ENCODE data around the gene ROR1.

The ROR1 gene

DNA sequence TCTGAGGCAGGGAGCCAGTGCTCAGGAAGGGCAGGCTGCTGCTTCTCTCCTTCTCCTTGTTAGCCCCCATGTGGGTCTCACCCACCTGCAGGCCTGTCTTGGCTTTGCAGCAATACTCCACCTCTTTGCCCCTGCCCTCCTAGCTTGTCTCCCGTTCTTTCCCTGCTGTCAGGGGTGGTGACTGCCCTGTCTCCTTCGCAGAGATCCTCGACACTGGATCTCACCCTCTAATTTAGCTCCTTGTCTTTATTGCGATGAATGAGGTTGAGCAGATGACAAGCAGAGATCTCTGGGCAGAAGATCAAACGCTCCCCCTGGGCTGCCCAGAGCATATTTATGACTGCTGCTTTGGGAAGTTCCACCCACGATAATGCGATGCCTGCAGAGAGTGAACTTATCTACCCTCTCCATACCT is 199.2 kb downstream of the ROR1 start:
- Histone ChIP-seq H3K9me3 (ENCODE audit: control insufficient read depth, low read length) (peaks cover 3% of the 10 kb centered on the region), H3K4me3 (ENCODE audit: extremely low read depth, insufficient read depth, low read length, poor library complexity, severe bottlenecking) (no peak overlapping the region), H3K36me3 (ENCODE audit: control insufficient read depth, insufficient read depth, low read length) (peaks cover 4% of the 10 kb centered on the region), H3K27ac (ENCODE audit: low read depth, low read length, severe bottlenecking) (no peak overlapping the region), H3K4me1 (ENCODE audit: control insufficient read depth, insufficient read depth, low read length, poor library complexity, severe bottlenecking) (peaks cover 9% of the 10 kb centered on the region)
- 78 to 87% methylated on average over 3 to 4 of the region's 7 CpGs for WGBS, 2 experiments (ENCODE audit: insufficient coverage in 2 of 2)

DNA sequence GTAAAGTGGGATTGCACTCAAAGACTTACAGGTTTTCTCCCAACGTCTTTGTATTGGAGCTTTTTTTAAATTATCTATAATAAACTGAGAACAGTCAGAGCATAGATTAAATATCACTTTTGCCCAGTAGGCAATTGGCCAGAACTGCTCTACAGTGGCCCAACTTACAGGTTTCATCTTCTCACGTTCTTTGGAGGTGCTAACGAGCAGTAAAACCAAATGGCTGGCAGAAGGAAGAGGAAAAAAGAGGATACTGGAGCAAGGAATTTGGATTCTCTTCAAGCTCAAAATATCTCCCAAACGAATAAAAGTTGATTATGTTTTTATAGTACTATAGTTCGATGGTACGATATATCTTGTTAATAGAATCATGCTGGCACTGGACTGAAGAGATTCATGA is 201.1 kb downstream of the ROR1 start:
- no peak overlapping the region for H3K4me3 ChIP-seq (ENCODE audit: extremely low read depth, insufficient read depth, low read length, poor library complexity, severe bottlenecking)
- H3K36me3 ChIP-seq (ENCODE audit: control insufficient read depth, insufficient read depth, low read length), result peaks cover 4% of the 10 kb centered on the region
- H3K9me3 ChIP-seq (ENCODE audit: control insufficient read depth, low read length), result no peaks in the 10 kb centered on the region
- H3K4me1 ChIP-seq (ENCODE audit: control insufficient read depth, insufficient read depth, low read length, poor library complexity, severe bottlenecking), result peaks cover 2% of the 10 kb centered on the region
- no peak overlapping the region for H3K27ac ChIP-seq (ENCODE audit: low read depth, low read length, severe bottlenecking)
- WGBS, 2 experiments (ENCODE audit: insufficient coverage in 2 of 2), result 79 to 80% methylated on average over 2 to 5 of the region's 6 CpGs

DNA sequence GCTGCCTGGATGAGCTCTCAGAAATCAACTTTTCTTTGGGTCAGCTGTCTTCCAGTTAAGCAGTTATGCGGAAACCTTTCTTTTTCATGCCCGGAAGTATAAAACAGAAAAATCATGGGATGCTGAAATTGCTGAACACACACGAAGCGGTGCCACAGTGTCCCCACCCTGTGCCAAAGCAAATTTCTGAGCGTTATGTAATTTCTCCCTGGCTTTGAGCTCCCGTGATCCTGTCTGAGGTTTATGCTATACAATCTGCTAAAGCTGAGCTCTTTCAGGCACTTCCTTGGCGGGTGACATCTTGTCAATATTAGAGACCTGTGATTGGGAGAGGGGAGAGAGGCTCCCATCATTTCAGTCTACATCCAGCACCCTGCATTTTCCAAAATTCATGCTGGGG is 201.7 kb downstream of the ROR1 start:
- Histone ChIP-seq H3K9me3 (ENCODE audit: control insufficient read depth, low read length) (no peaks in the 10 kb centered on the region), H3K4me3 (ENCODE audit: extremely low read depth, insufficient read depth, low read length, poor library complexity, severe bottlenecking) (no peak overlapping the region), H3K36me3 (ENCODE audit: control insufficient read depth, insufficient read depth, low read length) (peaks cover 4% of the 10 kb centered on the region), H3K27ac (ENCODE audit: low read depth, low read length, severe bottlenecking) (no peak overlapping the region), H3K4me1 (ENCODE audit: control insufficient read depth, insufficient read depth, low read length, poor library complexity, severe bottlenecking) (no peaks in the 10 kb centered on the region)
- 87 to 91% methylated on average over 6 of the region's 7 CpGs for WGBS, 2 experiments (ENCODE audit: insufficient coverage in 2 of 2)

DNA sequence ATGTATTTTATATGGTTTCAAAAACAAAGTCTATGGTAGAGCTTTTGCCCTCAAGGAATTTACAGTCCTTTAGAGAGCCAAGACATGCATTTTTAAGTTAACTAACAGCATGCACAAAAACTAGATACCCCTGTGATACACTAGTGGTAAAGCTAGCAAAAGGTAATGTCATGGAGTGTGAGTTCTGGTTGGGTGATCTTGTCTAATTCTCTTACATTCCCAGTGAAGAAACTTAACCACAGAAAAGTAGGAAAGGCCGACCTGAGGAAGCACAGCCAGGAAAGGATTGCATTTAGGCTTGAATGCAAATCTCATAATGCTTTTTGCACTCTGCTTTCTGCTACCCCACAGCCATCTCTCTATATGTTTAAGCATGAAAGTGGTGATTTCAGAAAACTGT is 202.2 kb downstream of the ROR1 start:
- peaks cover 4% of the 10 kb centered on the region for H3K36me3 ChIP-seq (ENCODE audit: control insufficient read depth, insufficient read depth, low read length)
- no peak overlapping the region for H3K27ac ChIP-seq (ENCODE audit: low read depth, low read length, severe bottlenecking)
- no peaks in the 10 kb centered on the region for H3K9me3 ChIP-seq (ENCODE audit: control insufficient read depth, low read length)
- H3K4me1 ChIP-seq (ENCODE audit: control insufficient read depth, insufficient read depth, low read length, poor library complexity, severe bottlenecking), result no peaks in the 10 kb centered on the region
- no peak overlapping the region for H3K4me3 ChIP-seq (ENCODE audit: extremely low read depth, insufficient read depth, low read length, poor library complexity, severe bottlenecking)
- no CpG with 5 or more reads among the region's 1 CpG for WGBS, 2 experiments (ENCODE audit: insufficient coverage in 2 of 2)

DNA sequence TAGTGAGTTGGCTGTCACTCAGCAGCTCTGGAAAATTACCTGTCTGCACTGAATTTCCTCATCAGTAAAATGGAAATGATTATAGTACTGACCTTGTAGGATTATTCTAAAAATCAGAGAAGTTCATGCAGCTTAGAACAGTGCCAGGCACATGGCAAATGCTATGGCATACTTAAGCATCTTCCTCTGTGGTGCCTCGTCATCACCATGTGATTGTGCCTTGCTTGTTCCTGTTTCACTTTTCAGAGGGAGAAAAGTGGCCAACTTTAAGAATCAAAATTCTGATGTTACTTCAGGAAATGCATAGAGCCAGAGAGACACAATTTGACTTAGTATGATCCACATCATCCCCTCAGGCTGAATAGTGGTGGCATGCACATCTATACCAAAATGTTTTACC is 203.6 kb downstream of the ROR1 start:
- H3K4me3 ChIP-seq (ENCODE audit: extremely low read depth, insufficient read depth, low read length, poor library complexity, severe bottlenecking), result no peak overlapping the region
- H3K9me3 ChIP-seq (ENCODE audit: control insufficient read depth, low read length), result no peaks in the 10 kb centered on the region
- 100% methylated on average over 1 of the region's 1 CpG for WGBS, 2 experiments (ENCODE audit: insufficient coverage in 2 of 2)
- H3K27ac ChIP-seq (ENCODE audit: low read depth, low read length, severe bottlenecking), result no peak overlapping the region
- no peaks in the 10 kb centered on the region for H3K4me1 ChIP-seq (ENCODE audit: control insufficient read depth, insufficient read depth, low read length, poor library complexity, severe bottlenecking)
- peaks cover under 1% of the 10 kb centered on the region for H3K36me3 ChIP-seq (ENCODE audit: control insufficient read depth, insufficient read depth, low read length)

DNA sequence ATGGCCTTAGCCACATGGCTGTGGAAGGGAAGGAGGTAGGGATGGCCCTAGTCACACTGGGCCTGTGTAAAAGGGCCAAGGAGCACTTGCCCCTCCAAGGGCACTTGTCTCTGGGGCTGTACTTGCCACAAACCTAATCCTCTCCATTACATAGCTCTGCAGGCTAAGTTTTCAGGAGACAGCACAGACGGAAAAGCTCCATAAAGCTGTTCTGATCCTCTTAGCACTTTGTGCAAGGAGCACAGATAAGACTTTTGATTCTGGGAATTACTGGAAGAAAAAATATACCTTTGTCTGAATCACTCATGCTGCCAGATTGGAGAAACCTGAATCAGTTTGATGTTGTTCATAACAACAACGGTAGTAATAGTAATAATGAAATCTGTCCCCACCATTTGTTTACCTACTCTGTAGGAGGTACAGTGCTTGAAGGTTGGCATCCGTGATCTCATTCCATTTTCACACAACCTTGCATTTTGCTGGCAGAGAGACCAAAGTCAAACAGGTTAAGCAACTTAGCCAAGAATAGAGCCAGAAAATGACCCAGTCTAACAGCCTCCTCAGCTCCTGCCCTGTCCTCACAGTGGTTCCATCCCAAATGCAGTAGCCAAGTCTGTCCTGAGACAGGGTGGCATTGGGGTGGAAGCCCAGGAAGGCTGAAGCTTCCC is 207.1 kb downstream of the ROR1 start:
- Histone ChIP-seq H3K4me3 (ENCODE audit: extremely low read depth, insufficient read depth, low read length, poor library complexity, severe bottlenecking) (no peak overlapping the region), H3K27ac (ENCODE audit: low read depth, low read length, severe bottlenecking) (no peak overlapping the region), H3K9me3 (ENCODE audit: control insufficient read depth, low read length) (no peaks in the 10 kb centered on the region), H3K4me1 (ENCODE audit: control insufficient read depth, insufficient read depth, low read length, poor library complexity, severe bottlenecking) (peaks cover 21% of the 10 kb centered on the region), H3K36me3 (ENCODE audit: control insufficient read depth, insufficient read depth, low read length) (no peaks in the 10 kb centered on the region)
- WGBS, 2 experiments (ENCODE audit: insufficient coverage in 2 of 2), result 78 to 100% methylated on average over 1 to 2 of the region's 3 CpGs

DNA sequence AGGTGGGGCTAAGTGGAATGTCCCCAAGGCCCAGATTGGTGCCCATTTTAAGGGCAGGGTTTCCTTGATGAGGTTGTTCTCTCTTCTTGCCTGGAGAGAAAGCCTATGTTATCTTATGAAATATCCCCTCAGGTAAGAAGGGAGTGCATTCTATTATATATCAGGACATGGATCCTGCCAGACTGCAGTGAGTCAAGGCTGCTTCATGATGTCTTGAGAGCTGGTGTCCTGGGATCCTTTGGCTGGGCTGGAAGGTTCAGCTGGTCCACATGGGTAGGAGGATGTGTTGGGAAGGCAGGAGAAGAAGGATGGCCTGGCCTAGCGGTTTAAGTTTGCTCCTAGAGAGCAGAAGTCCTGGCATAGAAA is 207.6 kb downstream of the ROR1 start:
- Histone ChIP-seq H3K27ac (ENCODE audit: low read depth, low read length, severe bottlenecking) (no peak overlapping the region), H3K4me1 (ENCODE audit: control insufficient read depth, insufficient read depth, low read length, poor library complexity, severe bottlenecking) (peaks cover 25% of the 10 kb centered on the region), H3K36me3 (ENCODE audit: control insufficient read depth, insufficient read depth, low read length) (no peaks in the 10 kb centered on the region), H3K4me3 (ENCODE audit: extremely low read depth, insufficient read depth, low read length, poor library complexity, severe bottlenecking) (no peak overlapping the region), H3K9me3 (ENCODE audit: control insufficient read depth, low read length) (no peaks in the 10 kb centered on the region)
- WGBS, 2 experiments (ENCODE audit: insufficient coverage in 2 of 2), result 100% methylated on average over 1 of the region's 1 CpG; no CpG with 5 or more reads in 1 of the 2 experiments

DNA sequence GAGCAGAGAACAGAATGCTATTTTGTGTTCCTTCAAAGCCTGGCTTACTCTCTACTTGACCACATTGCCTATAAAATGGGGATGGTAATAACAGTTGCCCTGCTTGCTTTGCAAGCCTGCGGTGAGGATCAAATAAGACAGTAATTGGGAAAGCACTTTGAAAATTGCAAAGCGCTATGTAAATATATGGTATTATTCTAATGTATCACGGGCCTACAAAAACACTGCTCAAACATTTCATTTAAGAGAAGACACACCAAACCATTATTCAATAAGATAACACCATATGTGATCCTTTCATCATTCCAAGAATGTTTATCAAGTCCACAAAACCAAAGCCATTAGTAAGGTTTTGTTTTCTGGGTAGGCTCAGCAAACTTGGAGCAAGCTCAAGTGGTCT is 208.4 kb downstream of the ROR1 start:
- Histone ChIP-seq H3K9me3 (ENCODE audit: control insufficient read depth, low read length) (no peaks in the 10 kb centered on the region), H3K27ac (ENCODE audit: low read depth, low read length, severe bottlenecking) (no peak overlapping the region), H3K4me3 (ENCODE audit: extremely low read depth, insufficient read depth, low read length, poor library complexity, severe bottlenecking) (no peak overlapping the region), H3K36me3 (ENCODE audit: control insufficient read depth, insufficient read depth, low read length) (no peaks in the 10 kb centered on the region), H3K4me1 (ENCODE audit: control insufficient read depth, insufficient read depth, low read length, poor library complexity, severe bottlenecking) (peaks cover 32% of the 10 kb centered on the region)
- WGBS, 2 experiments (ENCODE audit: insufficient coverage in 2 of 2), result no CpG with 5 or more reads among the region's 3 CpGs

DNA sequence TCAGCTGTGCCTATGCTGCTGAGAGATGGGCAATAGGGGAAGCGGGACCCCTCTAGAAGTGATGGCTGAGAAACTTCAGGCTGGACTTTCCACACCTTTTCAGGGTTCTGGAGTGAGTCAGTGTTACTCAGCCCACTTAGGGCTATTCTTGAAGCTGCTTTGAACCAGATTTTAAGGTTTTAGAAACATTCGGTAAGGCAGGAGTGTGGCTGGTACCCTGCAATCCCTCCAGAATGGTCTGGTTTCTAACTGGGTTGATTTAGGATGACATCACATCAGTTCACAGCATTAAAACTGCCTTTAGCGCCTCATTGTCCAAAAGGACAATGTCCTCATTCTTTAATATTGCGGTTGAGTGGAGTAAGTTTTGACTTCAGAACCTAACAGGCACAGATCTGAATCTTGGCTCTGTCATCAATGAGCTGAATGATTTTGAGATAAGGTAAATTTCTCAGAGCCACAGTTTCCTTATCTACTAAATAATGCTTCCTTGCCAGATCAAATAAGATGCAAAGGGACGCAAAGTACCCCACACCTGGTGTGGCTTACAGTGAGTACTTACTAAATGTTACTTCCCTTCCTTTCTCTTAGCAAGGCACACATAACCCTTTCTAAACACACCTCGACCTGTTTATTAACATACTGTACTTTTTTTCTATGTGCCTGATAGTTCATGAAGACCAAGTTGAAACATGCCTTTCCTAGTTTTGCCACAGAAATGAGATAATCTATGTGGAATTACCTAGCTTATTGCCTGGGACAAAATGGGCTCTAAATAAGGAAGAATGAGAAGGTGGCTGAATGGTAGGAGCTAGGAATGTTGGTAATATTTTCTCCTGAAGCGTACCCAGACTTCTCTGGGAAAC is 209.8 kb downstream of the ROR1 start:
- no peaks in the 10 kb centered on the region for H3K9me3 ChIP-seq (ENCODE audit: control insufficient read depth, low read length)
- WGBS, 2 experiments (ENCODE audit: insufficient coverage in 2 of 2), result 68 to 81% methylated on average over 2 to 5 of the region's 7 CpGs
- no peak overlapping the region for H3K4me3 ChIP-seq (ENCODE audit: extremely low read depth, insufficient read depth, low read length, poor library complexity, severe bottlenecking)
- no peak overlapping the region for H3K27ac ChIP-seq (ENCODE audit: low read depth, low read length, severe bottlenecking)
- no peaks in the 10 kb centered on the region for H3K36me3 ChIP-seq (ENCODE audit: control insufficient read depth, insufficient read depth, low read length)
- H3K4me1 ChIP-seq (ENCODE audit: control insufficient read depth, insufficient read depth, low read length, poor library complexity, severe bottlenecking), result peaks cover 34% of the 10 kb centered on the region

DNA sequence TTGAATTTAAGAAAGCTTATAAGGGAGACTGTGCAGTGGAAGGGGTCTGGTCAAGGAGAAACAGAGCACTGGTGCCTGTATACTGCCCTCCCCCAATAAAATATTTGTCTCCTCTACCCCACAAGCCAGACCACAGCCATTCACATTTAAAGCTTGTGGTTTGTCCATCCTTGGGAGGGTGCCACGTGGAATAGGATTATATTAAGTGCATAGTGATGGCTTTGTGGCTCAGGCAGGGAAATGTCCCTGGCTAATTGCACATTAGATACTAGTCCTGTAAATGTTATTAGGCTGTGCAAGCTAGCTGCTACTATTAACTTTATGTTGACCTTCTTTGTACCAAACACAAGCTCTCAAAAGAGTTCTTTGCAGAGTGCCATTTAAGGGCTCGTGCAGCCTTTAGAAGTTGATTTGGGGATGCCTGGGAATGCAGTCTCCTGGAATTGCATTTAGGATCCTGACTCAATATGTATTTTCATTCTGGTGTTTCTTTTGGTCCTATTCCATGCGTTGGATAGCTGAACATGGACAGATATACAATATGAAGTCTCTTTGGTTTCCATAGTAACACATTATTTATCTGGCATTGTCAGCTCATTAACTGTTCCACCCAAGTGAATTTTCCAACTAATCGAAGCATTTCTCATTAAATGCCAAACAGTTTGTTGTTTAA is 210.6 kb downstream of the ROR1 start:
- Histone ChIP-seq H3K9me3 (ENCODE audit: control insufficient read depth, low read length) (no peaks in the 10 kb centered on the region), H3K36me3 (ENCODE audit: control insufficient read depth, insufficient read depth, low read length) (no peaks in the 10 kb centered on the region), H3K27ac (ENCODE audit: low read depth, low read length, severe bottlenecking) (peak overlapping the region; percentile 52), H3K4me3 (ENCODE audit: extremely low read depth, insufficient read depth, low read length, poor library complexity, severe bottlenecking) (no peak overlapping the region), H3K4me1 (ENCODE audit: control insufficient read depth, insufficient read depth, low read length, poor library complexity, severe bottlenecking) (peaks cover 34% of the 10 kb centered on the region)
- 80 to 100% methylated on average over 1 to 2 of the region's 4 CpGs for WGBS, 2 experiments (ENCODE audit: insufficient coverage in 2 of 2)

Data from mesodermal cell (in vitro differentiated cells).